Activated CD4-positive, alpha-beta T cell treated with anti-CD3 and anti-CD28 coated beads for 36 hours (primary cell): ENCODE measurements around the gene TRIM46. TPM values are rescaled to one million over a fixed set of nuclear protein-coding genes. Genes with fewer than 3 reads are reported as not detected.
"Not testable (repeated sequence)": the region's sequence is repeated elsewhere in the genome, so short reads cannot be mapped to it uniquely, and the experiment has no call there.

Source experiments
- ATAC-seq: fragments of 200-7000 bp; cut with Tn5 transposase; one replicate; pipeline ENCODE4 v1.10.0; 2021; ENCODE audit warnings: mild to moderate bottlenecking, moderate library complexity
- CTCF ChIA-PET: fragments of 350-600 bp; sonication (Branson Sonifier 250); formaldehyde crosslinking; loops from one replicate; lab custom pipeline; 2021; ENCODE audit warnings: antibody characterized with exemption; lab: Charles Lee
- POLR2A ChIA-PET: fragments of 350-600 bp; sonication (Branson Sonifier 250); formaldehyde crosslinking; loops from one replicate; lab custom pipeline; 2021; ENCODE audit warnings: antibody characterized with exemption, inconsistent platforms; lab: Charles Lee
- DNase-seq: peaks from one replicate; pipeline ENCODE4 v3.0.0-alpha.2; 2020
- H3K27ac Mint-ChIP-seq: one replicate; pipeline ENCODE4 v1.8.0; 2021; ENCODE audit warnings: mixed read lengths
- H3K27me3 Mint-ChIP-seq: one replicate; pipeline ENCODE4 v1.8.0; 2021; ENCODE audit warnings: mixed read lengths
- H3K36me3 Mint-ChIP-seq: one replicate; pipeline ENCODE4 v1.8.0; 2021; ENCODE audit warnings: low read depth, mixed read lengths
- H3K4me1 Mint-ChIP-seq: one replicate; pipeline ENCODE4 v1.8.0; 2021; ENCODE audit warnings: mixed read lengths
- H3K4me3 Mint-ChIP-seq: one replicate; pipeline ENCODE4 v1.8.0; 2021; ENCODE audit warnings: mild to moderate bottlenecking, moderate library complexity, mixed read lengths
- H3K9me3 Mint-ChIP-seq: one replicate; pipeline ENCODE4 v1.8.0; 2021; ENCODE audit warnings: low read depth, mixed read lengths
- intact Hi-C, 2 experiments: fragments of 100-400 bp; cut with DNase I in 1 of 2; cut with micrococcal nuclease in 1 of 2; formaldehyde crosslinking; loops; one replicate each; pipeline versions ENCODE4 v1.14.2 to v1.15.1; 2022 to 2024; cut with DNase I, micrococcal nuclease
- total RNA-seq, 2 experiments: library from RNA; stranded (reverse); gene quantifications; one replicate each; pipeline ENCODE4 v1.2.3, GENCODE V29; 2021

Gene TRIM46
- total RNA-seq, 2 experiments from 2014 or later, result 6.3 to 6.9 TPM

DNA sequence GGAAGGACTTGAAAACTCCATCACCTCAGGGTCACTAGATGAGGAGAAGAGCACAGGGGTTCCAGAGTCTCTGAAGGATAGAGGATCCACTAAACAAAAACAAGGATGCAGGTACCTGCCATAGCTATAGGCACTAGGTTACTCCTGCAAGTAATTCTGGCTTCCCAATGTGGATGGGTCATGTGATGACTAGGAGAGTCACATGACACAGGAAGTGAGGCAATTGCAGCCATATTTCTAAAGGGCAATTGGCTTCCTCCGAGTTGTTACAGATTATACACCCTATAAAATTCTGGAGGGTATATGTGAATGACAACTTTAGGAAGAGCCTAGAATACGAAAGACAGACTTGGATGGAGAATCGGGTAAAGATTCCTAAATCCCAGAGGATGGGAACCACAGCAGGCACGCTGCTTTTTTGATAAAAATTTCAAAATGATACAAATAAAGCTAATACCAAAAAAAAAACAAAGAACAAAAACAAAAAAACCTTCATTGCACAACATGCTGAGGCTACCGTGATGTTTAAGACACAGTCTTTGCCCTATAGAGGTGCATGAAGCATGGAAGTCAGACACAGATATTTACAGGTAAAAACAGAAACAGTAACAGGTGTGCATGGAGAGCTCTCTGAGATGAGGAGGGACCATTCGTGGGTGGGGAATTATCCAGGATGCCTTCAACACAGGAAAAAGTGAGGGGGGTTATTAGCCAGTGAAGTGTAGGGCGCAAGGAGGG, 45.4 kb downstream of the TRIM46 start:
- Mint-ChIP-seq H3K4me1 (peaks cover 18% of the 10 kb centered on the region), H3K9me3 (no peaks in the 10 kb centered on the region), H3K36me3 (peaks cover 9% of the 10 kb centered on the region), H3K27me3 (no peaks in the 10 kb centered on the region), H3K4me3 (no peak overlapping the region), H3K27ac (peak overlapping the region; percentile 14)
- intact Hi-C loops, result loop anchor here in 1 of 2 experiments (1.0 kb wide), 1 partner anchor 22 kb away; a partner anchor contains a TSS
- ATAC-seq (peak; percentile 52), DNase-seq (peak; percentile 40)
- ChIA-PET POLR2A (no interaction called here), CTCF (no interaction called here)

DNA sequence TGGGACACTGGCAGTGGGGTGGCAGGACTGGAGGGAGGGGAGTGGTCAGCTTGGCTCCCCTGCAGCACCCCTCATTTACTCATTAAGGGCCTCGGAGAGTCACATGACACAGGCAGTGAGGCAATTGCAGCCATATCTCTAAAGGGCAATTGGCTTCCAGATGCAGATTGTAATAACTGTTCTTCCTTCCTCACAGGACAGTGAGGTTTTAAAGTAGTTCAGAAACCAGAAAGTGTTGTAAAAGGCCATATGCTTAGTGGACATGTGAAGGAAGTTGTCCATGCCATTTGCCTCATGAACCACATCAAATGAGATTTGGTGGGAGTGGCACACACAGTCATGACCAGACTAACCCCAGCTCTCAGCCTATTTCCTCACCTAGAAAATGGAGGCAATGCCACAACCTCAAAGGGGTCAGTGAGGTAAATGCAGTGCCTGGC, 46.0 kb downstream of the TRIM46 start:
- H3K27me3 Mint-ChIP-seq, result no peaks in the 10 kb centered on the region
- peaks cover 12% of the 10 kb centered on the region for H3K36me3 Mint-ChIP-seq
- DNase-seq (no peak), ATAC-seq (no peak)
- H3K4me3 Mint-ChIP-seq, result no peak overlapping the region
- POLR2A ChIA-PET, result no interaction called here
- intact Hi-C loops, result loop anchor here in 1 of 2 experiments (1.0 kb wide), 1 partner anchor 22 kb away; a partner anchor contains a TSS
- CTCF ChIA-PET, result interaction anchor here (1.0 kb wide), 1 partner anchor 31 kb away, joined by 3 read pairs; no protein-coding TSS in a partner anchor
- no peak overlapping the region for H3K27ac Mint-ChIP-seq
- H3K4me1 Mint-ChIP-seq, result peaks cover 18% of the 10 kb centered on the region
- no peaks in the 10 kb centered on the region for H3K9me3 Mint-ChIP-seq

DNA sequence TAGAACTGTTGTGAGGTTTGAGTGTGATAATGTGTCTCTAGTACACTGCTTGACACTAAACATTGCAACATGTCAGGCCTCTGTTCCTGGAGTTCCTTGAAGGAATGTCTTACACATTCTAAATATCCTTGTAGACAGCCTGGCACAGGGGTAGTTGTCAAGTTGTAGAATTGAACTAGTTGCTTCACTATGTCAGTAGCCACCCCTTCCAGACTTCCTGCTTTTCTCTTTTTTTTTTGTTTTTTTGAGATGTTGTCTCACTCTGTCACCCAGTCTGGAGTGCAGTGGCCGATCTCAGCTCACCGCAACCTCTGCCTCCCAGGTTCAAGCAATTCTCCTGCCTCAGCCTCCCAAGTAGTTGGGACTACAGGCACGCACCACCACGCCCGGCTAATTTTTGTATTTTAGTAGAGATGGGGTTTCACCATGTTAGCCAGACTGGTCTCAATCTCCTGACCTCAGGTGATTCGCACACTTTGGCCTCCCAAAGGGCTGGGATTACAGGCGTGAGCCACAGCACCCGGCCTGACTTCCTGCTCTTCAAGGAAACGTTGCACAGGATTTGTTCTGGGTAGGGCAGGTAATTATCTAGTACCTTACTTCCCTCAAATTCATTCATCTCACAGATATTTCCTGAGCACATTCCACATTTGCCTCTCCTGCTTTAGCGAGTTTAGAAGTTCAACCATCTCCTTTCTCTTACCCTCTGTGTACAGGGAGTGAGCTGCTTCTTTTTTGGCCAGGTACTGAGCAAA, 46.7 kb downstream of the TRIM46 start:
- H3K9me3 Mint-ChIP-seq, intact Hi-C loops, ATAC-seq, H3K27ac Mint-ChIP-seq, H3K27me3 Mint-ChIP-seq, DNase-seq, H3K36me3 Mint-ChIP-seq, H3K4me3 Mint-ChIP-seq, POLR2A ChIA-PET: not testable (repeated sequence)
- peaks cover 16% of the 10 kb centered on the region for H3K4me1 Mint-ChIP-seq
- CTCF ChIA-PET, result interaction anchor here (1.0 to 1.1 kb wide), 2 partner anchors 27 to 30 kb away, joined by 3 to 5 read pairs; no protein-coding TSS in a partner anchor

DNA sequence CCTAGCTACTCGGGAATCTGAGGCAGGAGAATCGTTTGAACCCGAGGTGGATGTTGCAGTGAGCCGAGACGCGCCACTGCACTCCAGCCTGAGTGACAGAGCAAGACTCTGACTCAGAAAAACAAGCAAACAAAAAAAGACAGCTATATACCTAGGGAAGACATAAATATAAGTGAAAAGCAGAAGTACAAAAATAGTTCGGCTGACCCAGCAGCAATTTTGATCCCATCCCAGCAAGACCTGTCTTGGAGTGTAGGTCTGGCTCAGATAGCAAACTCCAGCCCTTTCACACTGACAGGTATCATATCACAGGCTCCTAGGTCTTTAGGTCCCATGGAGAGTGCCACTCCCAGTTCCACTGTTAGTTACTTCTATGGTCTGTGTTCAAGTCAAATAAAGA, 49.4 kb downstream of the TRIM46 start:
- Mint-ChIP-seq H3K27ac (no peak overlapping the region), H3K4me1 (peaks cover 33% of the 10 kb centered on the region), H3K9me3 (no peaks in the 10 kb centered on the region), H3K4me3 (no peak overlapping the region), H3K36me3 (peaks cover 8% of the 10 kb centered on the region), H3K27me3 (no peaks in the 10 kb centered on the region)
- POLR2A ChIA-PET, result no interaction called here
- DNase-seq (no peak), ATAC-seq (no peak)
- intact Hi-C loops, result no loop called here
- CTCF ChIA-PET, result interaction anchor here (1.0 to 3.7 kb wide), 3 partner anchors 15 to 161 kb away, joined by 3 to 20 read pairs (median 3); partner anchors contain the start of genes MTX1 and THBS3

DNA sequence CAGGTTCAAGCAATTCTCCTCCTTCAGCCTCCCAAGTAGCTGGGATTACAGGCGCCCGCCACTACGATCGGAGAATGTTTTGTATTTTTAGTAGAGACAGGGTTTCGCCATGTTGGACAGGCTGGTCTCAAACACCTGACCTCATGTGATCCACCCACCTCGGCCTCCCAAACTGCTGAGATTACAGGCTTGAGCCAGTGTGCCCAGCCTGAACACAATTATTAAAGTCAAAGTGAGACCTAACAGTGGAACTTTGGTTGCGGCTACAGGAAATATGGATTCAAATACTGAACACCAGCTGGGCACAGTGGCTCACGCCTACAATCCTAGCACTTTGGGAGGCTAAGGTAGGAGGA, 51.7 kb downstream of the TRIM46 start:
- Mint-ChIP-seq H3K4me3 (peak overlapping the region; percentile 96), H3K4me1 (peaks cover 27% of the 10 kb centered on the region), H3K27ac (peak overlapping the region; percentile 97)
- H3K9me3 Mint-ChIP-seq, intact Hi-C loops, H3K27me3 Mint-ChIP-seq, H3K36me3 Mint-ChIP-seq, POLR2A ChIA-PET, ATAC-seq, DNase-seq: not testable (repeated sequence)
- CTCF ChIA-PET, result interaction anchor here (0.6 to 3.7 kb wide), 5 partner anchors 17 to 739 kb away, joined by 3 to 20 read pairs (median 4); partner anchors contain the start of genes ENTREP3, MTX1 and THBS3

DNA sequence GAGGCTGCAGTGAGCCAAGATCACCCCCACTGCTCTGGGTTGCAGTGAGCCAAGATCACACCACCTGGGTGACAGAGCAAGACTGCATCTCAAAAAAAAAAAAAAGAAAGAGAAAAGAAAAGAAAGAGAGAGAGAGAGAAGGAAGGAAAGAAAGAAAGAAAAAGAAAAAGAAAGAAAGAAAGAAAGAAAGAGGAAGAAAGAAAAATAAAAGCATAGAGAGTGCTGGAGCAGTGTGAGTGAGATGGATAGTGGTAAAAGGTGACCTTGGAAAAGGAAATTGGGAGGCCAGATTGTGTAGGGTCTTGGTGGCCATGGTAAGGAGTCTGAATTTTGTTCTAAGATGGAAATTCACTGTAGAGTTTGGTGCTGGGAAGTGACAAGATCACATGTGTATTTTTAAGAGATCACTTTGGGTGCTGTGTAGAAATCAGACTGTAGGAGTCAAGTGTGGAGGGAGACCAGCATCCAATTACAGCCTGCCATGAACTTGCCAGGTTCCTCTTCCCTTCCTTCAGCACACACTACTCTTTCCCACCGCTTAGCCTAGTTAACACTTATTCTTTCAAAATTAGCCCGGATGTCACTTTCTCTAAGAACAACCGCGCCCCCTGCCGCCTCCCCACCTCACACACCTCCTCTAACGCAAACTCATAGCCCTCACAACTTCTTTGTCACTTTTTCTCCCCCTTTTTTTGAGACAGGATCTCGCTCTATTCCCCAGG, 52.7 kb downstream of the TRIM46 start:
- peak overlapping the region; percentile 96 for H3K4me3 Mint-ChIP-seq
- intact Hi-C loops, result loop anchor here (1.0 kb wide), 2 partner anchors 19 to 50 kb away; partner anchors contain the start of gene THBS3 (in 2 of the 2)
- peaks cover 8% of the 10 kb centered on the region for H3K36me3 Mint-ChIP-seq
- POLR2A ChIA-PET, result interaction anchor here (1.1 to 1.3 kb wide), 2 partner anchors 17 to 32 kb away, joined by 4 read pairs; no protein-coding TSS in a partner anchor
- ATAC-seq (peak; percentile 53), DNase-seq (peak; percentile 92)
- H3K27me3 Mint-ChIP-seq, result no peaks in the 10 kb centered on the region
- CTCF ChIA-PET, result interaction anchor here (0.6 to 3.7 kb wide), 21 partner anchors 15 to 738 kb away, joined by 3 to 20 read pairs (median 3); partner anchors contain the start of genes ENTREP3, FDPS, KRTCAP2 and MTX1
- H3K9me3 Mint-ChIP-seq, result no peaks in the 10 kb centered on the region
- H3K4me1 Mint-ChIP-seq, result peaks cover 27% of the 10 kb centered on the region
- H3K27ac Mint-ChIP-seq, result peak overlapping the region; percentile 97

DNA sequence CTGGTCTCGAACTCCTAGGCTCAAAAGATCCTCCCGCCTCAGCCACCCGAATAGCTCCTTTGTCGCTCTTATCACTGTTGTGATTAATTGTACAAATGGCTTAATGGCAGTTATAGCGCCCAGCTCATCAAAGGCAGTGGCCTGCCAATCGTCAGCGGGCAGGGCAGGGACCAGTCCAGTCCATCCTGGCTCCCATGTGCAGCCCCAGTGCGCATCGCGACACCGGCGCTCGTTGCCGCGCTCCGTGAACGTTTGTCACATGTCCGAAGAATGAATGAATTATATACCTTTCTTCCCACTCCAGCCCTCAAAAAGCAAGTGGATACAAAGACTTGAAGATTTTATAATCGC, 53.2 kb downstream of the TRIM46 start:
- CTCF ChIA-PET, result interaction anchor here (0.6 to 1.9 kb wide), 17 partner anchors 15 to 631 kb away, joined by 3 to 12 read pairs (median 3); partner anchors contain the start of genes FDPS, KRTCAP2 and MTX1
- Mint-ChIP-seq H3K4me1 (peaks cover 27% of the 10 kb centered on the region), H3K27me3 (no peaks in the 10 kb centered on the region), H3K36me3 (peaks cover 8% of the 10 kb centered on the region), H3K27ac (peak overlapping the region; percentile 97), H3K9me3 (no peaks in the 10 kb centered on the region), H3K4me3 (peak overlapping the region; percentile 96)
- peak; percentile 50 for ATAC-seq
- DNase-seq, result peak; percentile 76
- POLR2A ChIA-PET, result interaction anchor here (1.1 to 1.3 kb wide), 2 partner anchors 17 to 32 kb away, joined by 4 read pairs; no protein-coding TSS in a partner anchor
- intact Hi-C loops, result loop anchor here (1.0 kb wide), 12 partner anchors 14 to 335 kb away; partner anchors contain the start of genes THBS3 (in 2 of the 2), ADAM15 (in 1 of the 2), ASH1L (in 1 of the 2) and FDPS (in 1 of the 2)

DNA sequence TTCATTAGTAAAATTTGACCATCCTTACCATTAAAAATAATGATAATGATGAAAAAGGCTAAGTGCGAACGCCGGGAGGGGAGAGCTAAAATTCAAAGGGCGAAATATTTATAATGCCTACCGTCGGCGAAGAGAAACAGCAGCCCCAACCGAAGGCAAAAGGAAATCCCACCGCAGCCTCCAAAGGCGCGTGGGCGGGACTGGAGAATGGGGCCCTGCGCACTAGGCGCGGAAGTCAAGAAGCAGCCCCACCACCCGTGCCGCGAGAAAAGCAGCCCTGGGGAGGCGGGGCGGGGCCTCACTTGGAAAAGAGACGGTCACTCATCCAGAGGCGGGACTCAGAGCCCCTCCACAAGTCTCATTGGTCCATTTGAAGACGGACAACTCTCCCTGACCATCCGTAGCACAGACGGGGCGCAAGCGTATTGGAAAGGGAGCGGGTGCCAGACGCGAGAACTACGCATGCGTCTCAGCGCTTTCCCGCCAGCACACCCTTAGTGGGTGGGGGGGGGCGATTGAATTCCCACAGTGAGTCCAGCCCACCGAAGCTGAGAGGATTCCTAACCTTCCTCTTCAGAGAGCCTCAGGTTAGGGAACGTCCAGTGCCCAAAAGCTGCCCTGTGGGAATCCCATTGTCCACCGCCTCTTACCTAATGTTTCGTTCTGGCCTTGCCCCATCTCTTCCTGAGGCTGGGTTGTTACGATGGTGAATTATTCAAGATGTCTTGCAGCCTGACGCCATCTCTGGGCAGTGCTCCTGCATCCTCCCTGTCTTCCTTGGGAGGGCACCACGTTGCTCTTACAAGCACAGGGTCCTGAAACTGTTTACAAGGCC, 53.8 kb downstream of the TRIM46 start:
- DNase-seq (peak; percentile 99), ATAC-seq (peak; percentile 98)
- Mint-ChIP-seq H3K27me3 (no peaks in the 10 kb centered on the region), H3K27ac (peak overlapping the region; percentile 97), H3K4me1 (peaks cover 27% of the 10 kb centered on the region), H3K9me3 (no peaks in the 10 kb centered on the region), H3K36me3 (peaks cover 8% of the 10 kb centered on the region), H3K4me3 (peak overlapping the region; percentile 96)
- intact Hi-C loops, result loop anchor here (1.0 kb wide), 10 partner anchors 14 to 335 kb away; partner anchors contain the start of genes ADAM15 (in 1 of the 2), ASH1L (in 1 of the 2), FDPS (in 1 of the 2) and HCN3 (in 1 of the 2)
- ChIA-PET CTCF (interaction anchor here (0.6 to 1.9 kb wide), 18 partner anchors 14 to 707 kb away, joined by 3 to 12 read pairs (median 4); partner anchors contain the start of genes FDPS, KHDC4, KRTCAP2 and MTX1), POLR2A (interaction anchor here (0.7 to 1.3 kb wide), 3 partner anchors 18 to 764 kb away, joined by 3 to 4 read pairs (median 4); no protein-coding TSS in a partner anchor)

DNA sequence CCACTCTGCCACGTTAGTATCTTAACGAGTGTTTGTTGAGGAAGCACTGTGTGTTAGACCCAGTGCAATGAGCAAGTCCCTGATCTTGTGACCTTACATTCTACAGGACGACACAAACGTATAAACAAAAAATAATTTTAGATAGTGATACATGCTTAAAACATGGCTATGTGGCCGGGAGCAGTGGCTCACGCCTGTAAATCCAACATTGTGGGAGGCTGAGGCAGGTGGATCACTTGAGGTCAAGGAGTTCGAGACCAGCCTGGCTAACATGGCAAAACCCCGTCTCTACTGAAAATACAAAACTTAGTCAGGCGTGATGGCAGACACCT, 54.4 kb downstream of the TRIM46 start:
- Mint-ChIP-seq H3K9me3 (no peaks in the 10 kb centered on the region), H3K4me3 (peak overlapping the region; percentile 96), H3K27ac (peak overlapping the region; percentile 97), H3K36me3 (peaks cover 8% of the 10 kb centered on the region), H3K27me3 (no peaks in the 10 kb centered on the region), H3K4me1 (peaks cover 27% of the 10 kb centered on the region)
- DNase-seq, result no peak
- CTCF ChIA-PET, result interaction anchor here (0.6 to 1.9 kb wide), 7 partner anchors 20 to 706 kb away, joined by 3 to 12 read pairs (median 4); partner anchors contain the start of genes KHDC4, KRTCAP2 and MTX1
- ATAC-seq, result no peak
- POLR2A ChIA-PET, result interaction anchor here (0.7 kb wide), 1 partner anchor 764 kb away, joined by 3 read pairs; no protein-coding TSS in a partner anchor
- intact Hi-C loops, result no loop called here

DNA sequence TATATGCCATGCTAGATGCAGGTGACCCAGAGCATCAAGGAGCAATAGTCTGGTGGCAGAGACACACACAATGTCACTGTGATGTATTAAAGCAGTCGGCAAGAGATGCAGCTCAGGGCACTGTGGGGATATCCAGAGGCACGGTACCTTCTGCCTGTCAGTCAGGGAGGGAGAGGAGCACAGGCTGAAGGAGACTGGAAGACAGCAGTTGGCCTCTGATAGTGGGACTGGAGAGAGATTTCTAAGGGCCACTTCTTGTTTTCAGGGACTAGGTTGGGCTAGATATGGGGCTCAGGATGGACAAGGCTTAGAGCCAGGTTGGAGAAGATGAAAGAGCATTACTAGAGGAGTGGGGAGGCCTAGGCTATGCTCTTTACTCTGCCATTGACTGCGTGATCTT, 57.7 kb downstream of the TRIM46 start:
- H3K4me3 Mint-ChIP-seq, DNase-seq, CTCF ChIA-PET, POLR2A ChIA-PET, H3K27me3 Mint-ChIP-seq, H3K27ac Mint-ChIP-seq, H3K9me3 Mint-ChIP-seq, H3K36me3 Mint-ChIP-seq, ATAC-seq, intact Hi-C loops: not testable (repeated sequence)
- peaks cover 23% of the 10 kb centered on the region for H3K4me1 Mint-ChIP-seq
